IPS-15b (cell line): ENCODE results near the gene CFAP92.
"Not testable (repeated sequence)": the region's sequence is repeated elsewhere in the genome, so short reads cannot be mapped to it uniquely, and the experiment has no call there.

Experiments used
- H3K27me3 ChIP-seq: one replicate; pipeline ENCODE4 v1.6.1; 2013; ENCODE audit warnings: low read length; ENCODE audit not compliant: control insufficient read depth, insufficient read depth
- H3K36me3 ChIP-seq: one replicate; pipeline ENCODE4 v1.6.1; 2013; ENCODE audit warnings: low read length; ENCODE audit not compliant: control insufficient read depth, insufficient read depth
- H3K4me1 ChIP-seq: one replicate; pipeline ENCODE4 v1.6.1; 2013; ENCODE audit warnings: mild to moderate bottlenecking, low read length; ENCODE audit not compliant: control insufficient read depth, insufficient read depth
- H3K4me3 ChIP-seq: one replicate; pipeline ENCODE4 v1.5.1; 2013; ENCODE audit warnings: low read depth, low read length
- H3K9ac ChIP-seq: one replicate; pipeline ENCODE4 v1.6.1; 2013; ENCODE audit warnings: low read depth, mild to moderate bottlenecking, low read length
- H3K9me3 ChIP-seq: one replicate; pipeline ENCODE4 v1.6.1; 2013; ENCODE audit warnings: mild to moderate bottlenecking, low read length; ENCODE audit not compliant: control insufficient read depth, insufficient read depth

Gene CFAP92

GRCh38 chr3:128903501-128903900, 90.4 kb downstream of the CFAP92 start:
- no peaks in the 10 kb centered on the region for H3K9me3 ChIP-seq
- H3K4me3 ChIP-seq = no peak overlapping the region
- H3K4me1 ChIP-seq = no peaks in the 10 kb centered on the region
- peaks cover 73% of the 10 kb centered on the region for H3K36me3 ChIP-seq
- H3K9ac ChIP-seq = no peak overlapping the region
- no peaks in the 10 kb centered on the region for H3K27me3 ChIP-seq

GRCh38 chr3:128902426-128902825, 91.5 kb downstream of the CFAP92 start:
- no peaks in the 10 kb centered on the region for H3K9me3 ChIP-seq
- H3K36me3 ChIP-seq = peaks cover 67% of the 10 kb centered on the region
- H3K4me1 ChIP-seq = no peaks in the 10 kb centered on the region
- no peaks in the 10 kb centered on the region for H3K27me3 ChIP-seq
- H3K4me3 ChIP-seq = no peak overlapping the region
- no peak overlapping the region for H3K9ac ChIP-seq

GRCh38 chr3:128895843-128896697, 97.8 kb downstream of the CFAP92 start:
- no peak overlapping the region for H3K9ac ChIP-seq
- peaks cover 31% of the 10 kb centered on the region for H3K36me3 ChIP-seq
- H3K27me3 ChIP-seq = no peaks in the 10 kb centered on the region
- H3K4me3 ChIP-seq = no peak overlapping the region
- H3K9me3 ChIP-seq = no peaks in the 10 kb centered on the region
- H3K4me1 ChIP-seq = no peaks in the 10 kb centered on the region

DNA sequence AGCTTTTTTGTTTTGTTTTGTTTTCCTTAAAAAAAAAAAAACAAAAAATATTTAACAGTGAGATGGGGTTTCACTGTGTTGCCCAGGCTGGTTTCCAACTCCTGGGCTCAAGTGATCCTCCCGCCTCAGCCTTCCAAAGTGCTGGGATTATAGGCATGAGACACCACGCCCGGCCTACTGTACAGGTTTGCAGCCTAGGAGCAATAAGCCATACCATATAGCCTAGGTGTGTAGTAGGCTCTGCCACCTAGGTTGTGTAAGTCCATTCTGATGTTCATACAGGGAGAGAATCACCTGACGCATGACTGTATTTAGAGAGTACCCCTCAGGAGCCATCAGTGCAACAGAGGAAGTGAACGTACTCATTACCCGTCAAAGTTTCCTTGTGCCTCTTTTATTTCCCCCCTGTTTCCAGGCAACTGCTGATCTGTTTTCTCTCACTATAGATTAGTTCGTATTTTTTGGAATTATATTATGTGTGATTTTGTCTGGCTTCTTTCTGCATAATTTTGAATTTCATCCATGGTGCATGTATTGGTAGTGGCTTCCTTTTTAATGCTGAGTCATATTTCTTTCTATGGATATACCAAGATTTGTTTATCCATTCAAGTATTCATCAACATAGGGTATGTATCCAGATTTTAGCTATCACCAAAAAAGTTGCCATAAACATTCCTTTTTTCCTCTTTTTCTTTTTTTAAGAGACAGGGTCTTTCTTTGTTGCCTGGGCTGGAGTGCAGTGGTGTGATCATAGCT, 104.6 kb downstream of the CFAP92 start:
- peaks cover 14% of the 10 kb centered on the region for H3K36me3 ChIP-seq
- H3K4me3 ChIP-seq = no peak overlapping the region

DNA sequence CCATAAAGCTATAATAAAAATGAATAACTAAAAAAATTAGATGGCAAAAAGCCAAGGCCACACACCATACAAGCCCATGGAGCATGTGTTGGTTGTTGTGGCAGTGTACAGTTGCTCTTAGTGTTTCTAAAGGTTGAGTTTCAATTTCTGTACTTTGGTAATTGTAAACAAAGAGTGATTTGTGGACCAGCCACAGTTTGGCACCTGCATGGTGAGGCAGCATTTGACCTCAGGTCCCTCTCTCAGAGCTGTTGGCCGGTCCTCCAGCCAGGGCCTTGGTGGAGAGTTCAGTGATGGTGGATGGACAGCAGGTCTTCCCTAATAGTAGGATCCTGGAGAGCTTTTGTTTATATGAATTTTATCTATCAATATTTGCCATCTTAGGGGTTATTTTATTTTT, 108.9 kb downstream of the CFAP92 start:
- H3K36me3 ChIP-seq = peaks cover 7% of the 10 kb centered on the region
- no peaks in the 10 kb centered on the region for H3K27me3 ChIP-seq
- no peak overlapping the region for H3K9ac ChIP-seq
- no peaks in the 10 kb centered on the region for H3K4me1 ChIP-seq
- no peak overlapping the region for H3K4me3 ChIP-seq
- no peaks in the 10 kb centered on the region for H3K9me3 ChIP-seq

More for the DNA sequence above, 104.6 kb downstream of the CFAP92 start:
- no peak overlapping the region for H3K9ac ChIP-seq
- no peaks in the 10 kb centered on the region for H3K9me3 ChIP-seq
- H3K27me3 ChIP-seq = no peaks in the 10 kb centered on the region
- no peaks in the 10 kb centered on the region for H3K4me1 ChIP-seq

GRCh38 chr3:128882719-128883118, 111.2 kb downstream of the CFAP92 start:
- Histone ChIP-seq H3K9me3 (no peaks in the 10 kb centered on the region), H3K4me1 (no peaks in the 10 kb centered on the region), H3K9ac (no peak overlapping the region), H3K36me3 (peaks cover 7% of the 10 kb centered on the region), H3K27me3 (no peaks in the 10 kb centered on the region), H3K4me3 (no peak overlapping the region)

GRCh38 chr3:128881576-128881975, 112.3 kb downstream of the CFAP92 start:
- Histone ChIP-seq H3K4me1 (no peaks in the 10 kb centered on the region), H3K9ac (no peak overlapping the region), H3K27me3 (no peaks in the 10 kb centered on the region), H3K4me3 (no peak overlapping the region), H3K9me3 (no peaks in the 10 kb centered on the region), H3K36me3 (peaks cover 2% of the 10 kb centered on the region)

DNA sequence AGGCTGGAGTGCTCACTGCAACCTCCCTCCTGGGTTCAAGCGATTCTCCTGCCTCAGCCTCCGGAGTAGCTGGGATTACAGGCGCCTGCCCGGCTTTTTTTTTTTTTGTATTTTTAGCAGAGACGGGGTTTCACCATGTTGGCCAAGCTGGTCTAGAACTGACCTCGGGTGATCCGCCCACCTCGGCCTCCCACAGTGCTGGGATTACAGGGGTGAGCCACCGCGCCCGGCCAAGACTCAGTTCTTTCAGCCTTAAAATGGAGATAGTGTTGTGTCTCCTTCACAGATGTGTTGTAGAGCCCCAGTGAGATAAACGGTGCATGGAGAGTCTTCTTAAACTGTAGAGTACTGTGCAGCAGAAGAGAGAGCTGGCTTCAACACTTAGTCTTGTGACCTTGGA, 113.4 kb downstream of the CFAP92 start:
- not testable (repeated sequence) for H3K9me3 ChIP-seq, H3K36me3 ChIP-seq, H3K4me1 ChIP-seq, H3K27me3 ChIP-seq
- Histone ChIP-seq H3K9ac (peak overlapping the region; percentile 99), H3K4me3 (peak overlapping the region; percentile 100)

- H3K27me3 ChIP-seq = peaks cover 3% of the 10 kb centered on the region
- H3K4me3 ChIP-seq = peak overlapping the region; percentile 100
- peak overlapping the region; percentile 99 for H3K9ac ChIP-seq
- H3K9me3 ChIP-seq = no peaks in the 10 kb centered on the region
- no peaks in the 10 kb centered on the region for H3K4me1 ChIP-seq
- peaks cover 2% of the 10 kb centered on the region for H3K36me3 ChIP-seq
Observed at GRCh38 chr3:128879991-128880390, 113.9 kb downstream of the CFAP92 start.

GRCh38 chr3:128879125-128879969, 114.5 kb downstream of the CFAP92 start, which contains the start of gene ACAD9:
Gene ACAD9, plus strand, starts transcription at chr3:128879620. Its CDS starts 72 bp downstream, at chr3:128879692.
- Histone ChIP-seq H3K4me1 (no peaks in the 10 kb centered on the region), H3K36me3 (no peaks in the 10 kb centered on the region), H3K9me3 (no peaks in the 10 kb centered on the region)

DNA sequence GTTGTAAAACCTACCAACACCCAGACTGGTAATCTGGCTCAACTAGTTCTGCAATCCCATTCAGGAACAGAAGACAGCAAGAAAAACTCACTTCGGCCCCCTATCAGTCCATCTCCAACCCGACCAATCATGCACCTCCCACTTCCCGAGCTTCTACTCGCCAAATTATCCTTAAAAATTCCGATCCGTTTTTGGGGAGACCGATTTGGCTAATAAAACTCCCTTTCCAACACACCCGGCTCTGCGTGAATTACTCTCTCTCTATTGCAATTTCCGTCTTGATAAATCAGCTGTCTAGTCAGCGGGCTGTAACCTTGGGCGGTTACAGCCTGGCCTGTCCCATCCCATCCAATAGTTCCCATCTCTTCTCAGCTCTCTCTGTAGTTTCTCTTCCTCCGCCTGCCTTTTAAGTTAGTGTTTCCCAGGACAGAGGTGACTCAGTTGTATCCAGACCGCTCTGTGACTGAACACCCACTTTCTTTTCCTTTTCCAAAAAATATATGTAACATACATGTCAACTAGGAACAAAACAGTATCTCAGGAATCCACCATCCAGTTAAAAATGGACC, 115.2 kb downstream of the CFAP92 start:
- H3K4me1 ChIP-seq = no peaks in the 10 kb centered on the region
- no peaks in the 10 kb centered on the region for H3K36me3 ChIP-seq

More at GRCh38 chr3:128879125-128879969, 114.5 kb downstream of the CFAP92 start, which contains the start of gene ACAD9:
- Histone ChIP-seq H3K4me3 (peak within 1 kb of the TSS; percentile 100), H3K9ac (peak within 1 kb of the TSS; percentile 99), H3K27me3 (peaks cover 3% of the 10 kb centered on the region)

More for the DNA sequence above, 115.2 kb downstream of the CFAP92 start:
- peak overlapping the region; percentile 97 for H3K9ac ChIP-seq
- no peaks in the 10 kb centered on the region for H3K9me3 ChIP-seq
- H3K4me3 ChIP-seq = peak overlapping the region; percentile 100
- H3K27me3 ChIP-seq = peaks cover 4% of the 10 kb centered on the region
